Measurements from ENCODE around the gene CAMTA1.

CAMTA1 gene

DNA sequence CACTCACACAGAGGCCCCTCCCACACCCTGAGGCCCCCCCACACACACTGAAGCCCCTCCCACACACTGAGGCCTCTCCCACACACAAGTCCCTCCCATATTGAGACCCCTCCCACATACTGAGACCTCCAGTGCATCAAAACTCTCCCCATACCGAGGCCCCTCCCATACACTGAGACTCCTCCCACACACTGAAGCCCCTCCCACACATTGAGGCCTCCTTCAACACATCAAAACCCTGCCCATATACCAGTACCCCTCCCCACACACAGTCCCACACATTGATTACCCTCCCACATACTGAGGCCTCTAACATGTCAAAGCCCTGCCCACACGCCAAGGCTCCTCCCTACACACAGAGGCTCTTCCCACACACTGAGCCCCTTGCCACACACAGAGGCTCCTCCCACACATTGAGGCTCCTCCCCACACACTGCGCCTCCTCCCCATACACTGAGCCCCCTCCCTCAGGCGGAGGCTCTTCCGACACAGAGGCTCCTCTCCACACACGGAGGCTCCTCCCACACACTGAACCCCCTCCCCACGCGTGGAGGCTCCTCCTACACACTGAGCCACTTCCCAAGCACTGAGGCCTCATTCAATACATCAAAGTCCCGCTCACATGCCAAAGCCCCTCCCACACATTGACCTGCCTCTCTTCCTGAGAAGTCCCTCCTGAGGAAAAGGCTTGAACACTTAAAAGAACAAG, 392.3 kb downstream of the CAMTA1 start:
- H3K4me2 ChIP-seq (ENCODE audit: low read depth, low read length), result no peak overlapping the region
- no peak for DNase-seq
- H4K20me1 ChIP-seq (ENCODE audit: insufficient read depth, low read length), result no peaks in the 10 kb centered on the region
- no peaks in the 10 kb centered on the region for H3K36me3 ChIP-seq (replicated peaks; ENCODE audit: insufficient read depth, low read length)
- no peaks in the 10 kb centered on the region for H3K4me1 ChIP-seq (ENCODE audit: low read length)
- H3K9me2 ChIP-seq (replicated peaks; ENCODE audit: insufficient read depth, low read length), result no peaks in the 10 kb centered on the region
- H3K79me2 ChIP-seq (ENCODE audit: low read length), result no peaks in the 10 kb centered on the region
- no peak overlapping the region for H3K27ac ChIP-seq (ENCODE audit: low read length)
- no peak overlapping the region for H3K4me3 ChIP-seq (ENCODE audit: low read length)
- H3K27me3 ChIP-seq (replicated peaks; ENCODE audit: insufficient read depth, low read length), result peaks cover 70% of the 10 kb centered on the region
- no peaks in the 10 kb centered on the region for H3F3A ChIP-seq (ENCODE audit: insufficient read depth, low read length)
- no peaks in the 10 kb centered on the region for H3K9me3 ChIP-seq (replicated peaks; ENCODE audit: insufficient read depth, low read length)
- H3K9ac ChIP-seq (ENCODE audit: low read length), result no peak overlapping the region
- H2AFZ ChIP-seq (ENCODE audit: low read length), result no peak overlapping the region
- no peak for TF ChIP-seq EZH2 (optimal IDR thresholded peaks at IDR 0.05; ENCODE audit: low read depth, low read length)
- TF ChIP-seq, protein P1, sequence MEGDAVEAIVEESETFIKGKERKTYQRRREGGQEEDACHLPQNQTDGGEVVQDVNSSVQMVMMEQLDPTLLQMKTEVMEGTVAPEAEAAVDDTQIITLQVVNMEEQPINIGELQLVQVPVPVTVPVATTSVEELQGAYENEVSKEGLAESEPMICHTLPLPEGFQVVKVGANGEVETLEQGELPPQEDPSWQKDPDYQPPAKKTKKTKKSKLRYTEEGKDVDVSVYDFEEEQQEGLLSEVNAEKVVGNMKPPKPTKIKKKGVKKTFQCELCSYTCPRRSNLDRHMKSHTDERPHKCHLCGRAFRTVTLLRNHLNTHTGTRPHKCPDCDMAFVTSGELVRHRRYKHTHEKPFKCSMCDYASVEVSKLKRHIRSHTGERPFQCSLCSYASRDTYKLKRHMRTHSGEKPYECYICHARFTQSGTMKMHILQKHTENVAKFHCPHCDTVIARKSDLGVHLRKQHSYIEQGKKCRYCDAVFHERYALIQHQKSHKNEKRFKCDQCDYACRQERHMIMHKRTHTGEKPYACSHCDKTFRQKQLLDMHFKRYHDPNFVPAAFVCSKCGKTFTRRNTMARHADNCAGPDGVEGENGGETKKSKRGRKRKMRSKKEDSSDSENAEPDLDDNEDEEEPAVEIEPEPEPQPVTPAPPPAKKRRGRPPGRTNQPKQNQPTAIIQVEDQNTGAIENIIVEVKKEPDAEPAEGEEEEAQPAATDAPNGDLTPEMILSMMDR (IDR thresholded peaks at IDR 0.05; ENCODE audit: low read length), result no peak
- no peak for TF ChIP-seq EZH2phosphoT487 (IDR thresholded peaks at IDR 0.05; ENCODE audit: low read length)

DNA sequence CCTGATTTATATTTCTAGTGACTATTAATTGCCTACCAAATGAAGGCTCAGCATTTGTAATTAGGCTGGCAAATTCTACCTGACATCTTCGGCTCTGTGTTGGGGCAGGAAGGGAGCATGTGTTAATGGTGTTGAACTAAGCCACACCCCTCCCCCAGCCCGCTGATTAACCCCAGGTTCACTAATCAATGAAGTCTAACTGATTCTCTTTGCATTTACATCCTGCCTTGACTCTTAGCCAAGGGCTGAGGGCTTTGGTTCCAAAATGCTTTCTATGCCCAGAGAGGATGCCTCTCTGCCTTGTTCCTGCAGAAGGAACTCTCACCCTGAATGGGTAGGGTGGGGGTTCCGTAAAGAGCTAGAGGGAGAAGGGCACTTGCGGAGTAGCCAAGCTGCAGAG, 393.1 kb downstream of the CAMTA1 start:
- H3K9me2 ChIP-seq (replicated peaks; ENCODE audit: insufficient read depth, low read length), result no peaks in the 10 kb centered on the region
- H3K9ac ChIP-seq (ENCODE audit: low read length), result no peak overlapping the region
- H3K36me3 ChIP-seq (replicated peaks; ENCODE audit: insufficient read depth, low read length), result no peaks in the 10 kb centered on the region
- H3K79me2 ChIP-seq (ENCODE audit: low read length), result no peaks in the 10 kb centered on the region
- H3K27me3 ChIP-seq (replicated peaks; ENCODE audit: insufficient read depth, low read length), result peaks cover 70% of the 10 kb centered on the region
- H3K4me1 ChIP-seq (ENCODE audit: low read length), result no peaks in the 10 kb centered on the region
- no peaks in the 10 kb centered on the region for H4K20me1 ChIP-seq (ENCODE audit: insufficient read depth, low read length)
- DNase-seq, result no peak
- no peak overlapping the region for H2AFZ ChIP-seq (ENCODE audit: low read length)
- H3F3A ChIP-seq (ENCODE audit: insufficient read depth, low read length), result no peaks in the 10 kb centered on the region
- H3K4me2 ChIP-seq (ENCODE audit: low read depth, low read length), result no peak overlapping the region
- no peak overlapping the region for H3K4me3 ChIP-seq (ENCODE audit: low read length)
- no peaks in the 10 kb centered on the region for H3K9me3 ChIP-seq (replicated peaks; ENCODE audit: insufficient read depth, low read length)
- TF ChIP-seq, protein P1 (IDR thresholded peaks at IDR 0.05; ENCODE audit: low read length), result no peak
- TF ChIP-seq EZH2phosphoT487 (IDR thresholded peaks at IDR 0.05; ENCODE audit: low read length) (no peak), EZH2 (optimal IDR thresholded peaks at IDR 0.05; ENCODE audit: low read depth, low read length) (no peak)
- H3K27ac ChIP-seq (ENCODE audit: low read length), result no peak overlapping the region

DNA sequence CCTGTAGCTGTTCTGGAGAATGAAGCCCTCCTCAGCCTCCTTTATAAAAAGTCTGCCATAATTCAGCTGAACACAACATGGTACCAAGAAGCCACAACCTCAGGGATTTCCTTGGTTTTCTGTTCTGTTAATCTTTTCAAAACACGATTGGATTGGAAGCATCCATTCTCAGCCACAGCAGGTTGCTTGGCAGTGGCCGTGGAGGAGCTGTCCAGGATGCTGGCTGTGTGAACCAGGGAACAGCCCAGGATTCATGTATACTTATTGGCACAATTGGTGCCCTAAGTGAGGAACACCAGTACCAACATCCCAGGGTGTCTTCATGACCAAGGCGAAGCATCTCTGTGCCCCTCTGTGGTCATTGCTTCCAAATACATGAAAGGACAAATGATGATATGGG, 393.5 kb downstream of the CAMTA1 start:
- Histone ChIP-seq H3K9me2 (replicated peaks; ENCODE audit: insufficient read depth, low read length) (no peaks in the 10 kb centered on the region), H3K9me3 (replicated peaks; ENCODE audit: insufficient read depth, low read length) (no peaks in the 10 kb centered on the region), H3K4me2 (ENCODE audit: low read depth, low read length) (no peak overlapping the region), H3F3A (ENCODE audit: insufficient read depth, low read length) (no peaks in the 10 kb centered on the region), H3K27me3 (replicated peaks; ENCODE audit: insufficient read depth, low read length) (peaks cover 68% of the 10 kb centered on the region), H3K27ac (ENCODE audit: low read length) (no peak overlapping the region), H3K79me2 (ENCODE audit: low read length) (no peaks in the 10 kb centered on the region), H3K4me3 (ENCODE audit: low read length) (no peak overlapping the region), H3K9ac (ENCODE audit: low read length) (no peak overlapping the region), H3K36me3 (replicated peaks; ENCODE audit: insufficient read depth, low read length) (no peaks in the 10 kb centered on the region), H3K4me1 (ENCODE audit: low read length) (no peaks in the 10 kb centered on the region), H2AFZ (ENCODE audit: low read length) (no peak overlapping the region), H4K20me1 (ENCODE audit: insufficient read depth, low read length) (no peaks in the 10 kb centered on the region)
- DNase-seq, result no peak
- TF ChIP-seq EZH2 (optimal IDR thresholded peaks at IDR 0.05; ENCODE audit: low read depth, low read length) (no peak), EZH2phosphoT487 (IDR thresholded peaks at IDR 0.05; ENCODE audit: low read length) (no peak)
- TF ChIP-seq, protein P1 (IDR thresholded peaks at IDR 0.05; ENCODE audit: low read length), result no peak
